SK-N-MC (cell line): Measurements from ENCODE around the gene RASGRP1.

Experiments used
- EZH2 ChIP-seq: fragments of 200-600 bp; sonication (generic); IDR thresholded peaks from one replicate; pipeline ENCODE4 v1.6.1; 2017; ENCODE audit warnings: antibody characterized with exemption
- POLR2AphosphoS5 ChIP-seq: IDR thresholded peaks from 2 replicates; pipeline ENCODE4 v1.6.1; 2012; ENCODE audit warnings: mild to moderate bottlenecking, low read depth, low read length, borderline replicate concordance

DNA sequence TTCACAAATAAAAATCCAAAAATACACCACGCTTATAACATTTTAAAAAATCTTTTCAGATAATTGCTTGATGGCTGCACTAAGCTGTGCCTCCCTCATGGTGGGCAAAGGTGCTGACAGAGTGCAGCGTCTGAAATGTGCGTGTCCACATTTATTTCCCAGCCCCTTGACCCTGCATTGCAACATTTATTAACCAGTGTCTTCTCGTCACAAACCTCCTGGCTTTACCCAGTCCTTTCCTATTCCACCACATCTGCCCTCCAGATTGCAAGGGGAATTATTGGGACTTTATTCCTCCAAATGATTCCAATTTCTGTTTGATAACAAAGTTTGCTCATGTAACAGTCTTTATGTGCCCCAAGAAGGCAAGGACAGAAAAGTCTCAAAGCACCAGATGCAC is 5.5 kb downstream of the RASGRP1 start:
- TF ChIP-seq EZH2 (no peak), POLR2AphosphoS5 (no peak)
